Measurements from ENCODE around the gene ACSL6. TPM values are rescaled to one million over a fixed set of nuclear protein-coding genes. Genes with fewer than 3 reads are reported as not detected.

The ACSL6 gene
- total RNA-seq, 1 experiment from 2014 or later = 4.8 TPM

DNA sequence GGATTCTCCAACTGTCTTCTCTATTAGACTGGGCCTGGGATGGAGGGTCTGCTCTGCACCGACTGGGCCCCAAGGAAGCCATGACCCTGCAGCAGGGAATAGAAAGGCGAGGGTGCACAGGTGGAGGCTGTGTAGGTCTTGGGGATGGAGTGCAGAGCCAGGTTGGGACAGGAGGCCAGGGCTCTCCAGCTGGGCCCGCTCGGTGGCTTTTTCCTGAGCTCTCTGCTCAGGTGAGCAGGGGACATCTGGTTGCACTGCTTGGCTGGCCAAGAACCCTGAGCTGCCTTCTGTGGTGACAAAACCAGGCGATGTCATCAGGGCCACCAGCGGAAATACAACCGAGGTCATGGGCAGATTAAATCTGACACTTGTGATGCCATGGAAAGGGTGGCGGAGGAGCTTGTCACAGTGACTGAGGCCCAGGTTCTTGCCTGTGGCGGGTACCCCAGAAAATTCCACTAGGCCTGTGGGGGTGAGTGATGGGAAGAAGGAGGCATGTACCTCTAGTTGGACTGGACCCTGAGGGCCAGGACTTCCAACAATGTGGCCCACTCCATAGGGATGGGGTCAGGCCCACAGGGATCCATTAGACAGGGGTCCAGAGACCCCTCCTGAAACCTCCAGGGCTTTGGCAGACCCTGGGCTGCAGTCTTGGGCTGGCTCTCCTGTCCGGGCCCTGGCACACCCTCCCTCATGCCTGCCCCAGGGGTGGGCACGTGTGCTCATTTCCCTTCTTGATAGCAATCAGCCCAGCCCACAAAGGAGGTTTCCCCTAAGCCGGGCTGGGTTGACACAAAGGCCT lies 44.6 kb upstream of the ACSL6 start:
- ChIA-PET CTCF (no interaction called here), POLR2A (no interaction called here)
- peaks cover 8% of the 10 kb centered on the region for H3K4me1 Mint-ChIP-seq
- H3K27me3 Mint-ChIP-seq (ENCODE audit: low read depth) = no peaks in the 10 kb centered on the region
- no peak for ATAC-seq
- no peak for DNase-seq (ENCODE audit: low spot score)
- no peak overlapping the region for H3K27ac Mint-ChIP-seq
- H3K9me3 Mint-ChIP-seq = no peaks in the 10 kb centered on the region
- no peaks in the 10 kb centered on the region for H3K36me3 Mint-ChIP-seq
- no peak overlapping the region for H3K4me3 Mint-ChIP-seq
- TF ChIP-seq, protein P1, sequence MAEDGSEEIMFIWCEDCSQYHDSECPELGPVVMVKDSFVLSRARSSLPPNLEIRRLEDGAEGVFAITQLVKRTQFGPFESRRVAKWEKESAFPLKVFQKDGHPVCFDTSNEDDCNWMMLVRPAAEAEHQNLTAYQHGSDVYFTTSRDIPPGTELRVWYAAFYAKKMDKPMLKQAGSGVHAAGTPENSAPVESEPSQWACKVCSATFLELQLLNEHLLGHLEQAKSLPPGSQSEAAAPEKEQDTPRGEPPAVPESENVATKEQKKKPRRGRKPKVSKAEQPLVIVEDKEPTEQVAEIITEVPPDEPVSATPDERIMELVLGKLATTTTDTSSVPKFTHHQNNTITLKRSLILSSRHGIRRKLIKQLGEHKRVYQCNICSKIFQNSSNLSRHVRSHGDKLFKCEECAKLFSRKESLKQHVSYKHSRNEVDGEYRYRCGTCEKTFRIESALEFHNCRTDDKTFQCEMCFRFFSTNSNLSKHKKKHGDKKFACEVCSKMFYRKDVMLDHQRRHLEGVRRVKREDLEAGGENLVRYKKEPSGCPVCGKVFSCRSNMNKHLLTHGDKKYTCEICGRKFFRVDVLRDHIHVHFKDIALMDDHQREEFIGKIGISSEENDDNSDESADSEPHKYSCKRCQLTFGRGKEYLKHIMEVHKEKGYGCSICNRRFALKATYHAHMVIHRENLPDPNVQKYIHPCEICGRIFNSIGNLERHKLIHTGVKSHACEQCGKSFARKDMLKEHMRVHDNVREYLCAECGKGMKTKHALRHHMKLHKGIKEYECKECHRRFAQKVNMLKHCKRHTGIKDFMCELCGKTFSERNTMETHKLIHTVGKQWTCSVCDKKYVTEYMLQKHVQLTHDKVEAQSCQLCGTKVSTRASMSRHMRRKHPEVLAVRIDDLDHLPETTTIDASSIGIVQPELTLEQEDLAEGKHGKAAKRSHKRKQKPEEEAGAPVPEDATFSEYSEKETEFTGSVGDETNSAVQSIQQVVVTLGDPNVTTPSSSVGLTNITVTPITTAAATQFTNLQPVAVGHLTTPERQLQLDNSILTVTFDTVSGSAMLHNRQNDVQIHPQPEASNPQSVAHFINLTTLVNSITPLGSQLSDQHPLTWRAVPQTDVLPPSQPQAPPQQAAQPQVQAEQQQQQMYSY (CRISPR knock-in tag; IDR thresholded peaks at IDR 0.05) = peak; percentile 72
- no peak for TF ChIP-seq ZNF219 (CRISPR knock-in tag; IDR thresholded peaks at IDR 0.05; ENCODE audit: borderline replicate concordance)

- no peak for ATAC-seq
- no peak for DNase-seq (ENCODE audit: low spot score)
- TF ChIP-seq, protein P2, sequence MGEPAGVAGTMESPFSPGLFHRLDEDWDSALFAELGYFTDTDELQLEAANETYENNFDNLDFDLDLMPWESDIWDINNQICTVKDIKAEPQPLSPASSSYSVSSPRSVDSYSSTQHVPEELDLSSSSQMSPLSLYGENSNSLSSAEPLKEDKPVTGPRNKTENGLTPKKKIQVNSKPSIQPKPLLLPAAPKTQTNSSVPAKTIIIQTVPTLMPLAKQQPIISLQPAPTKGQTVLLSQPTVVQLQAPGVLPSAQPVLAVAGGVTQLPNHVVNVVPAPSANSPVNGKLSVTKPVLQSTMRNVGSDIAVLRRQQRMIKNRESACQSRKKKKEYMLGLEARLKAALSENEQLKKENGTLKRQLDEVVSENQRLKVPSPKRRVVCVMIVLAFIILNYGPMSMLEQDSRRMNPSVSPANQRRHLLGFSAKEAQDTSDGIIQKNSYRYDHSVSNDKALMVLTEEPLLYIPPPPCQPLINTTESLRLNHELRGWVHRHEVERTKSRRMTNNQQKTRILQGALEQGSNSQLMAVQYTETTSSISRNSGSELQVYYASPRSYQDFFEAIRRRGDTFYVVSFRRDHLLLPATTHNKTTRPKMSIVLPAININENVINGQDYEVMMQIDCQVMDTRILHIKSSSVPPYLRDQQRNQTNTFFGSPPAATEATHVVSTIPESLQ (CRISPR knock-in tag; IDR thresholded peaks at IDR 0.05) = no peak
- TF ChIP-seq CREM (CRISPR knock-in tag; IDR thresholded peaks at IDR 0.05) (no peak), NFATC4 (CRISPR knock-in tag; IDR thresholded peaks at IDR 0.05) (no peak), STAT6 (CRISPR knock-in tag; conservative IDR thresholded peaks at IDR 0.05; ENCODE audit: low read depth) (no peak)
- TF ChIP-seq, protein P3, sequence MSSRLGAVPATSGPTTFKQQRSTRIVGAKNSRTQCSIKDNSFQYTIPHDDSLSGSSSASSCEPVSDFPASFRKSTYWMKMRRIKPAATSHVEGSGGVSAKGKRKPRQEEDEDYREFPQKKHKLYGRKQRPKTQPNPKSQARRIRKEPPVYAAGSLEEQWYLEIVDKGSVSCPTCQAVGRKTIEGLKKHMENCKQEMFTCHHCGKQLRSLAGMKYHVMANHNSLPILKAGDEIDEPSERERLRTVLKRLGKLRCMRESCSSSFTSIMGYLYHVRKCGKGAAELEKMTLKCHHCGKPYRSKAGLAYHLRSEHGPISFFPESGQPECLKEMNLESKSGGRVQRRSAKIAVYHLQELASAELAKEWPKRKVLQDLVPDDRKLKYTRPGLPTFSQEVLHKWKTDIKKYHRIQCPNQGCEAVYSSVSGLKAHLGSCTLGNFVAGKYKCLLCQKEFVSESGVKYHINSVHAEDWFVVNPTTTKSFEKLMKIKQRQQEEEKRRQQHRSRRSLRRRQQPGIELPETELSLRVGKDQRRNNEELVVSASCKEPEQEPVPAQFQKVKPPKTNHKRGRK (CRISPR knock-in tag; IDR thresholded peaks at IDR 0.05; ENCODE audit: borderline replicate concordance) = no peak
- Mint-ChIP-seq H3K27me3 (ENCODE audit: low read depth) (no peaks in the 10 kb centered on the region), H3K36me3 (no peaks in the 10 kb centered on the region), H3K4me1 (peaks cover 2% of the 10 kb centered on the region), H3K9me3 (no peaks in the 10 kb centered on the region), H3K27ac (no peak overlapping the region), H3K4me3 (no peak overlapping the region)
- POLR2A ChIA-PET = no interaction called here
- CTCF ChIA-PET = no interaction called here
Measured at GRCh38 chr5:132055441-132055807, 44.0 kb upstream of the ACSL6 start.

GRCh38 chr5:132054697-132055440 lies 43.4 kb upstream of the ACSL6 start:
- CTCF ChIA-PET = no interaction called here
- H3K36me3 Mint-ChIP-seq = no peaks in the 10 kb centered on the region
- no peak overlapping the region for H3K27ac Mint-ChIP-seq

More at GRCh38 chr5:132054697-132055440, 43.4 kb upstream of the ACSL6 start:
- POLR2A ChIA-PET = no interaction called here
- H3K9me3 Mint-ChIP-seq = no peaks in the 10 kb centered on the region
- no peak for DNase-seq (ENCODE audit: low spot score)
- ATAC-seq = no peak
- TF ChIP-seq TCF7 (CRISPR knock-in tag; IDR thresholded peaks at IDR 0.05; ENCODE audit: low read depth) (no peak), NR3C1 (CRISPR knock-in tag; conservative IDR thresholded peaks at IDR 0.05; ENCODE audit: low read depth) (no peak)
- no peaks in the 10 kb centered on the region for H3K27me3 Mint-ChIP-seq (ENCODE audit: low read depth)
- no peak overlapping the region for H3K4me3 Mint-ChIP-seq
- no peaks in the 10 kb centered on the region for H3K4me1 Mint-ChIP-seq
